Spleen (tissue), 11 donors: ENCODE data around the gene NELFE. TPM values are rescaled to one million over a fixed set of nuclear protein-coding genes. Genes with fewer than 3 reads are reported as not detected.
A peak's percentile ranks its signal among the peaks of the same experiment; 100 is the strongest.

ENCODE experiments used
- DNase-seq: peaks from one replicate; pipeline ENCODE4 v3.0.0-alpha.2; 2020
- H3K27ac ChIP-seq, 8 donors: fragments of 200-600 bp; sonication (generic) in 7 of 8; 1 replicate in 4 of 8; 2 replicates in 4 of 8; pipeline versions ENCODE4 v1.5.0 to v1.8.0; 2016 to 2021; ENCODE audit warnings: inconsistent platforms in 4 of 8, mild to moderate bottlenecking in 4 of 8, moderate library complexity in 1 of 8
- H3K27me3 ChIP-seq, 7 donors: fragments of 200-600 bp; sonication (generic) in 6 of 7; replicated peaks in 1 of 7; 1 replicate in 4 of 7; 2 replicates in 3 of 7; pipeline versions ENCODE4 v1.5.0 to v1.8.0; 2016 to 2021; ENCODE audit warnings: inconsistent platforms in 3 of 7, mild to moderate bottlenecking in 1 of 7
- H3K36me3 ChIP-seq, 6 donors: fragments of 200-600 bp; sonication (generic) in 5 of 6; 1 replicate in 4 of 6; 2 replicates in 2 of 6; pipeline versions ENCODE4 v1.5.0 to v1.8.0; 2016 to 2021; ENCODE audit warnings: inconsistent platforms in 2 of 6
- H3K4me1 ChIP-seq, 6 donors: fragments of 200-600 bp; sonication (generic) in 5 of 6; 1 replicate in 3 of 6; 2 replicates in 3 of 6; pipeline versions ENCODE4 v1.5.0 to v1.8.0; 2016 to 2021; ENCODE audit warnings: inconsistent platforms in 3 of 6
- H3K4me3 ChIP-seq, 8 donors: fragments of 200-600 bp; sonication (generic) in 7 of 8; 1 replicate in 4 of 8; 2 replicates in 4 of 8; pipeline versions ENCODE4 v1.5.0 to v1.8.0; 2016 to 2021; ENCODE audit warnings: inconsistent platforms in 4 of 8, mild to moderate bottlenecking in 4 of 8, moderate library complexity in 2 of 8
- H3K9me3 ChIP-seq, 8 donors: fragments of 200-600 bp; sonication (generic) in 7 of 8; 1 replicate in 4 of 8; 2 replicates in 4 of 8; pipeline versions ENCODE4 v1.5.0 to v1.8.0; 2016 to 2021; ENCODE audit warnings: inconsistent platforms in 4 of 8
- POLR2A ChIP-seq, 3 donors: fragments of 450-650 bp; IDR thresholded peaks; one replicate each; pipeline ENCODE4 v1.5.1; 2017; ENCODE audit warnings: antibody characterized with exemption in 3 of 3, mild to moderate bottlenecking in 1 of 3
- POLR2AphosphoS5 ChIP-seq, 3 donors: sonication (generic); formaldehyde crosslinking; IDR thresholded peaks; one replicate each; pipeline ENCODE4 v1.5.1; 2017; ENCODE audit warnings: antibody characterized with exemption in 3 of 3
- WGBS, 5 donors: extraction: QIAGEN DNeasy Blood & Tissue Kit in 3 of 5; methylation state at CpG; one replicate each; pipeline versions ENCODE4 v1.1.5 to v1.1.7; 2013 to 2018; 5-methylcytosine and 5-hydroxymethylcytosine counted together
- intact Hi-C: fragments of 100-400 bp; cut with DNase I; formaldehyde crosslinking; loops from one replicate; pipeline ENCODE4 v1.15.0; 2023; ENCODE audit warnings: low total_unique reads
- polyA plus RNA-seq, 3 donors: library from polyadenylated mRNA; stranded (reverse); fragments of 200-250 nt; gene quantifications; one replicate each; pipeline ENCODE4 v1.2.1, GENCODE V29; 2013
- total RNA-seq, 7 donors: library from RNA; depleted of rRNA in 3 of 7; stranded (reverse); fragments of >200 nt in 3 of 7; fragmentation: NEBNext Ultra II Directional in 4 of 7; extraction: Animal tissue kit (Norgen Biotek cat#: 25700) in 4 of 7; gene quantifications; one replicate each; pipeline versions ENCODE4 v1.1.0 to v1.2.1, GENCODE V29; 2016 to 2021
- TF ChIP-seq, protein P1 (sequence below), 11 experiments: fragments of 200-600 bp in 7 of 11; fragments of 450-650 bp in 4 of 11; sonication (generic) in 4 of 11; IDR thresholded peaks in 8 of 11; conservative IDR thresholded peaks in 3 of 11; 1 replicate in 7 of 11; 2 replicates in 4 of 11; pipeline versions ENCODE4 v1.4.0 to v1.8.0; 2016 to 2021; ENCODE audit warnings: antibody characterized with exemption in 11 of 11, inconsistent platforms in 4 of 11, mild to moderate bottlenecking in 1 of 11
- donor health status: healthy with polysubstance abuse.
- donor health status: DM: no; HTN: no; CAD: no; lungs with moderate emphysema.
- donor health status: DM: no; HTN: no; CAD: no.
- donor health status: Bipolar disorder and iron deficiency.
- donor health status: healthy.
- donor health status: DM: no; HTN: no; CAD: no.
- donor health status: DM: yes; HTN: yes; CAD: no.

Gene NELFE
- total and polyA plus RNA-seq, 10 donors = 35.0 to 50.7 (median 45.0) TPM

DNA sequence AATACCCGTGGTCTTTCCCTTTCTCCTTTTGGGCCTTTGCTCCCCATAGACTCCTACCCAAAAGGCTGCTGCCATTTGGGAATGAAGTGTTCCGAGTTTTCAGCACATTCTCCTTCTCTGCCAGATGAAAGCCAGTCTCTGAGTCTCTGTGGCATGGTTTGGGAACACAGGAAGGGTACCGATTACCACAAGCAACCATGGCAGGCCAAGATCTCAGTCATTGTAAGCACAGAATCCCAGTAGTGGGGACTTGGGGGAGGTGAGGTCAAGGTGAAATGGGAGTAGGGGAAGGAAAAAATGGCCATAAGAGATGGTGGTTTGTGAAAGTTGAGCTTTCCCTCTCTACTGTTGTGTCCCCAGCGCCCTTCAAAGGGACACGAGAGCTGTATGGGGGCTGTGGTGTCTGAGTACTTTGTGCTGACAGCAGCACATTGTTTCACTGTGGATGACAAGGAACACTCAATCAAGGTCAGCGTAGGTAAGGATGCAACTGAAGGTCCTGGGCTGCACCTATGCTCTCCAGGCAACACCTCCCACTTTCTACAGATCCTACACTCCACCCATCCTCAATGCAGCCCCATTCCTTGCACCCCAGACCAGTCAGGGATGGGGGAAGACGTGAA lies 8.7 kb downstream of the NELFE start:
- Histone ChIP-seq H3K36me3 (peaks cover 4 to 67% (median 41%) of the 10 kb centered on the region in 6 donors), H3K27me3 (peaks cover 0 to 6% (median 0%) of the 10 kb centered on the region in 7 donors), H3K4me3 (no peak overlapping the region), H3K4me1 (peaks cover 0 to 24% (median 0%) of the 10 kb centered on the region in 6 donors), H3K27ac (no peak overlapping the region), H3K9me3 (no peaks in the 10 kb centered on the region)
- DNase-seq = peak; percentile 33
- 87 to 92% (median 89%) methylated on average over 7 of the region's 7 CpGs for WGBS, 5 donors
- intact Hi-C loops = no loop called here
- TF ChIP-seq POLR2AphosphoS5 (IDR thresholded peaks at IDR 0.05) = peak in 1 of 3 donors; percentile 34
- TF ChIP-seq, protein P1, sequence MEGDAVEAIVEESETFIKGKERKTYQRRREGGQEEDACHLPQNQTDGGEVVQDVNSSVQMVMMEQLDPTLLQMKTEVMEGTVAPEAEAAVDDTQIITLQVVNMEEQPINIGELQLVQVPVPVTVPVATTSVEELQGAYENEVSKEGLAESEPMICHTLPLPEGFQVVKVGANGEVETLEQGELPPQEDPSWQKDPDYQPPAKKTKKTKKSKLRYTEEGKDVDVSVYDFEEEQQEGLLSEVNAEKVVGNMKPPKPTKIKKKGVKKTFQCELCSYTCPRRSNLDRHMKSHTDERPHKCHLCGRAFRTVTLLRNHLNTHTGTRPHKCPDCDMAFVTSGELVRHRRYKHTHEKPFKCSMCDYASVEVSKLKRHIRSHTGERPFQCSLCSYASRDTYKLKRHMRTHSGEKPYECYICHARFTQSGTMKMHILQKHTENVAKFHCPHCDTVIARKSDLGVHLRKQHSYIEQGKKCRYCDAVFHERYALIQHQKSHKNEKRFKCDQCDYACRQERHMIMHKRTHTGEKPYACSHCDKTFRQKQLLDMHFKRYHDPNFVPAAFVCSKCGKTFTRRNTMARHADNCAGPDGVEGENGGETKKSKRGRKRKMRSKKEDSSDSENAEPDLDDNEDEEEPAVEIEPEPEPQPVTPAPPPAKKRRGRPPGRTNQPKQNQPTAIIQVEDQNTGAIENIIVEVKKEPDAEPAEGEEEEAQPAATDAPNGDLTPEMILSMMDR (IDR thresholded peaks at IDR 0.05 in 8 of 11, conservative IDR thresholded peaks at IDR 0.05 in 3 of 11) = no peak

DNA sequence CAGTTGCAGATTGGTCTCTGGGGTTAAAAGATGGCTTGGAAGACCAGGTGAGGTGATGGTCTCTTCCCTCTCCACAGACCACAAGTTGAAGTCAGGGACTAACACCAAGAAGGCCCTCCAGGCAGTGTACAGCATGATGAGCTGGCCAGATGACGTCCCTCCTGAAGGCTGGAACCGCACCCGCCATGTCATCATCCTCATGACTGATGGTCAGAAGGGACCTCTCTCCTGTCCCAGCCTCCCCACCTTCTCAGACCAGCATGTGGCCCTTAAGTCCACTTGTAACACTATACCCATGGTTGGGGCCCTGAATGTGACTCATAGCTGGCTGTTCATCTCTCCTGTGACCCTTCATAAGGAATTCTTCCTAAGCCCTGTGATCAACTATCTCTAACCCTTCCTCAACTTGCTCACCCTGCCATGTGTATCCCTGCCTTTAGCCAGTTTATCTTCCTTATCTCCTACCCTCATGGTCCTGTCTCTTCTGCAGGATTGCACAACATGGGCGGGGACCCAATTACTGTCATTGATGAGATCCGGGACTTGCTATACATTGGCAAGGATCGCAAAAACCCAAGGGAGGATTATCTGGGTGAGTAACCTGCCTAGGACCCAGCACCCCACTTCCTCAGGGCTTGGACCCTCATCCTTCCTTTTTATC lies 9.9 kb downstream of the NELFE start:
- WGBS, 5 donors = 87 to 97% (median 91%) methylated on average over 6 of the region's 6 CpGs
- peaks cover 0 to 67% (median 29%) of the 10 kb centered on the region in 6 donors for H3K36me3 ChIP-seq
- H3K27ac ChIP-seq = peak overlapping the region in 1 of 8 donors; percentile 30
- intact Hi-C loops = no loop called here
- peak; percentile 51 for DNase-seq
- TF ChIP-seq POLR2AphosphoS5 (IDR thresholded peaks at IDR 0.05) = peak in 2 of 3 donors; percentile 14 to 32
- TF ChIP-seq, protein P1 (IDR thresholded peaks at IDR 0.05 in 8 of 11, conservative IDR thresholded peaks at IDR 0.05 in 3 of 11) = no peak
- no peak for TF ChIP-seq POLR2A (IDR thresholded peaks at IDR 0.05)
- no peak overlapping the region for H3K4me3 ChIP-seq
- H3K9me3 ChIP-seq = no peaks in the 10 kb centered on the region
- H3K27me3 ChIP-seq = peaks cover 0 to 15% (median 0%) of the 10 kb centered on the region in 7 donors
- peaks cover 0 to 29% (median 0%) of the 10 kb centered on the region in 6 donors for H3K4me1 ChIP-seq

DNA sequence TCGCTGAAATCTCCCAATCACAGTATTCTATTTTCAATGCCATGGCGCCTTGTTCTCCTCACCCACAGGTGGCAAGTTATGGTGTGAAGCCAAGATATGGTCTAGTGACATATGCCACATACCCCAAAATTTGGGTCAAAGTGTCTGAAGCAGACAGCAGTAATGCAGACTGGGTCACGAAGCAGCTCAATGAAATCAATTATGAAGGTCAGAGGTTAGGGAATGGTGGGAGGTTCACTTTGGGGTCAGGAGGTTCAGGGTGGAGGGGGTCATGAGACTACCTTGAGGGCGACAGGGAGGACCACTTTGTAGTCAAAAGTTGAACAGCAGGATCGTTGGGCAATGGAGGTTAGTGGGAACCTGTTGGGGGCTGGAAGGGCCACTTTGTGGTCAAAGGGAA lies 10.5 kb downstream of the NELFE start:
- no peak overlapping the region for H3K27ac ChIP-seq
- H3K4me3 ChIP-seq = no peak overlapping the region
- peaks cover 0 to 29% (median 0%) of the 10 kb centered on the region in 6 donors for H3K4me1 ChIP-seq
- peaks cover 0 to 67% (median 24%) of the 10 kb centered on the region in 6 donors for H3K36me3 ChIP-seq
- peaks cover 0 to 21% (median 0%) of the 10 kb centered on the region in 7 donors for H3K27me3 ChIP-seq
- intact Hi-C loops = no loop called here
- WGBS, 5 donors = 70 to 77% (median 76%) methylated on average over 5 of the region's 5 CpGs
- peak; percentile 6 for DNase-seq
- no peaks in the 10 kb centered on the region for H3K9me3 ChIP-seq
- TF ChIP-seq, protein P1 (IDR thresholded peaks at IDR 0.05 in 8 of 11, conservative IDR thresholded peaks at IDR 0.05 in 3 of 11) = no peak
- TF ChIP-seq POLR2AphosphoS5 (IDR thresholded peaks at IDR 0.05) (no peak), POLR2A (IDR thresholded peaks at IDR 0.05) (no peak)

DNA sequence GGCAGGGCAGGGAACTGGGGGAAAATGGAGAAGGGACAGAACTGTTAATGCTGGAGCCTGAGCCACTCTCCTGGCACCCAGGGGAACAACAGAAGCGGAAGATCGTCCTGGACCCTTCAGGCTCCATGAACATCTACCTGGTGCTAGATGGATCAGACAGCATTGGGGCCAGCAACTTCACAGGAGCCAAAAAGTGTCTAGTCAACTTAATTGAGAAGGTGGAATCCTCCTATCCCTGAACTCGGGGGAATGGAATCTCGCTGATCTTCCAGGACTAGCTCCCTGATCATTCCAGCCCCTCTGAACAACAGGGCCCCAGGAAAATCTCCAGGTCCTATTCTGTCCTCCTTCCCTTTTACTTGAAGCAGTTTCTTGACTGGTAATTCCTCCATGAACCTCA lies 10.9 kb downstream of the NELFE start:
- 82 to 94% (median 89%) methylated on average over 4 of the region's 4 CpGs for WGBS, 5 donors
- peaks cover 0 to 26% (median 0%) of the 10 kb centered on the region in 6 donors for H3K4me1 ChIP-seq
- H3K36me3 ChIP-seq = peaks cover 0 to 67% (median 21%) of the 10 kb centered on the region in 6 donors
- H3K4me3 ChIP-seq = no peak overlapping the region
- peak; percentile 7 for DNase-seq
- H3K27ac ChIP-seq = no peak overlapping the region
- TF ChIP-seq POLR2AphosphoS5 (IDR thresholded peaks at IDR 0.05) = no peak
- TF ChIP-seq, protein P1 (IDR thresholded peaks at IDR 0.05 in 8 of 11, conservative IDR thresholded peaks at IDR 0.05 in 3 of 11) = no peak
- peaks cover 0 to 25% (median 0%) of the 10 kb centered on the region in 7 donors for H3K27me3 ChIP-seq
- intact Hi-C loops = no loop called here
- no peaks in the 10 kb centered on the region for H3K9me3 ChIP-seq
